ENCODE measurements around the gene KCNA1. TPM values are rescaled to one million over a fixed set of nuclear protein-coding genes. Genes with fewer than 3 reads are reported as not detected.

The KCNA1 gene
- total RNA-seq, 2 donors from 2014 or later = 0.11 TPM; not detected in 1

DNA sequence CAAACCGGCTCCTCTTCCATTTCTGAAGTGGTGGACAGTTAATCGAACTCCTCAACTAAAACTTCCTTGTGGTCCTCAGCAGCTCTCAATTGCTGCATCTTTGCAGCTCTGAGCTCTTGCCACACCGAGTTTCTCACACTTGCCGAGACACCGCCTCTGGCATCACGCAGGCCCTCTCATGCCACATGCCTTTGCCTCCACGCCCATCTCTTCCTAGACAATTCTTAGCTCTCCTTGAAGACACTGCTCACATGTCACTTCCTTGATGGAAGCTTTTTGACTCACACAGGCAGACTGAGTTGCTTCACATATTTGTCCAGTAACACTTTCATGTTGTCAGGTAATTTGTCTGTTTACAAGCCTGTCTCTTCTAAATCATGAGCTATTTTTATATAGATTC, 29.2 kb downstream of the KCNA1 start:
- Histone ChIP-seq H3K4me1 (replicated peaks) (no peaks in the 10 kb centered on the region), H3K27me3 (replicated peaks; ENCODE audit: insufficient read depth) (no peaks in the 10 kb centered on the region), H3K9me3 (no peaks in the 10 kb centered on the region), H3K4me3 (no peak overlapping the region), H3K27ac (no peak overlapping the region), H3K36me3 (no peaks in the 10 kb centered on the region)
- 63% methylated on average over 7 of the region's 7 CpGs for WGBS
- intact Hi-C loops (cut with DNase I) = no loop called here
- DNase-seq (ENCODE audit: low spot score) = no peak
- no peak for TF ChIP-seq POLR2A (IDR thresholded peaks at IDR 0.05)
- TF ChIP-seq, protein P1, sequence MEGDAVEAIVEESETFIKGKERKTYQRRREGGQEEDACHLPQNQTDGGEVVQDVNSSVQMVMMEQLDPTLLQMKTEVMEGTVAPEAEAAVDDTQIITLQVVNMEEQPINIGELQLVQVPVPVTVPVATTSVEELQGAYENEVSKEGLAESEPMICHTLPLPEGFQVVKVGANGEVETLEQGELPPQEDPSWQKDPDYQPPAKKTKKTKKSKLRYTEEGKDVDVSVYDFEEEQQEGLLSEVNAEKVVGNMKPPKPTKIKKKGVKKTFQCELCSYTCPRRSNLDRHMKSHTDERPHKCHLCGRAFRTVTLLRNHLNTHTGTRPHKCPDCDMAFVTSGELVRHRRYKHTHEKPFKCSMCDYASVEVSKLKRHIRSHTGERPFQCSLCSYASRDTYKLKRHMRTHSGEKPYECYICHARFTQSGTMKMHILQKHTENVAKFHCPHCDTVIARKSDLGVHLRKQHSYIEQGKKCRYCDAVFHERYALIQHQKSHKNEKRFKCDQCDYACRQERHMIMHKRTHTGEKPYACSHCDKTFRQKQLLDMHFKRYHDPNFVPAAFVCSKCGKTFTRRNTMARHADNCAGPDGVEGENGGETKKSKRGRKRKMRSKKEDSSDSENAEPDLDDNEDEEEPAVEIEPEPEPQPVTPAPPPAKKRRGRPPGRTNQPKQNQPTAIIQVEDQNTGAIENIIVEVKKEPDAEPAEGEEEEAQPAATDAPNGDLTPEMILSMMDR (IDR thresholded peaks at IDR 0.05) = no peak
- TF ChIP-seq POLR2AphosphoS5 (IDR thresholded peaks at IDR 0.05) = no peak

DNA sequence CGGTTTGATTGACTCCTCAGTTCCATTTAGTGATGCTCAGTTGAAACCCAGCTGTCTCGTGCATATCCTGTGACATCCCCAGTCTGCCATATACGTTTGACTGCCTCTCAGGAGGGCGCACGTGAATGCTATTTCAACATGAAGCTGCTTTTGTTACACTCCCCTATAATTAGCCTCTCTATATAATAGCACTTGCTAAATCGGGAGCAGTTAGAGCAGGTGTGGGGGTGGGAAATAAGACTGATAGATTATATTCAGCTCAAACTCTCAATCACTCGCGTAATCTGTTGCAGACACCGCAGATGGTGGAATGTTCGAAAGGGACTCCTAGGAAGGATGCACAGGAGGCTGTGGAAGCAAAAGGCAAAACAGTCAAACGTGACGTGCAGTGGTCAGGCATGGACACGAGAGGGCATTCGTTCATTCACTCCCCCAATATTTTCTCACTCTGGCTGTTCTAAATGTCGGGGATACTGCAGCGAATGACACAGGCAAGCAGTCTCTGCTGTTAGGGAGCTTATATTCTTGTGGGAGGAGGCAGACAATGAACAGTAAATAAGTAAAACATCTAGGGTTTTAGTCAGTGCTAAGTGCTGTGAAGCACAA, 29.8 kb downstream of the KCNA1 start:
- Histone ChIP-seq H3K4me3 (no peak overlapping the region), H3K4me1 (replicated peaks) (no peaks in the 10 kb centered on the region), H3K9me3 (no peaks in the 10 kb centered on the region), H3K36me3 (no peaks in the 10 kb centered on the region), H3K27ac (no peak overlapping the region), H3K27me3 (replicated peaks; ENCODE audit: insufficient read depth) (no peaks in the 10 kb centered on the region)
- TF ChIP-seq POLR2AphosphoS5 (IDR thresholded peaks at IDR 0.05) (no peak), POLR2A (IDR thresholded peaks at IDR 0.05) (no peak)
- TF ChIP-seq, protein P1 (IDR thresholded peaks at IDR 0.05) = no peak
- no peak for DNase-seq (ENCODE audit: low spot score)
- intact Hi-C loops (cut with DNase I) = no loop called here
- 80% methylated on average over 16 of the region's 16 CpGs for WGBS

DNA sequence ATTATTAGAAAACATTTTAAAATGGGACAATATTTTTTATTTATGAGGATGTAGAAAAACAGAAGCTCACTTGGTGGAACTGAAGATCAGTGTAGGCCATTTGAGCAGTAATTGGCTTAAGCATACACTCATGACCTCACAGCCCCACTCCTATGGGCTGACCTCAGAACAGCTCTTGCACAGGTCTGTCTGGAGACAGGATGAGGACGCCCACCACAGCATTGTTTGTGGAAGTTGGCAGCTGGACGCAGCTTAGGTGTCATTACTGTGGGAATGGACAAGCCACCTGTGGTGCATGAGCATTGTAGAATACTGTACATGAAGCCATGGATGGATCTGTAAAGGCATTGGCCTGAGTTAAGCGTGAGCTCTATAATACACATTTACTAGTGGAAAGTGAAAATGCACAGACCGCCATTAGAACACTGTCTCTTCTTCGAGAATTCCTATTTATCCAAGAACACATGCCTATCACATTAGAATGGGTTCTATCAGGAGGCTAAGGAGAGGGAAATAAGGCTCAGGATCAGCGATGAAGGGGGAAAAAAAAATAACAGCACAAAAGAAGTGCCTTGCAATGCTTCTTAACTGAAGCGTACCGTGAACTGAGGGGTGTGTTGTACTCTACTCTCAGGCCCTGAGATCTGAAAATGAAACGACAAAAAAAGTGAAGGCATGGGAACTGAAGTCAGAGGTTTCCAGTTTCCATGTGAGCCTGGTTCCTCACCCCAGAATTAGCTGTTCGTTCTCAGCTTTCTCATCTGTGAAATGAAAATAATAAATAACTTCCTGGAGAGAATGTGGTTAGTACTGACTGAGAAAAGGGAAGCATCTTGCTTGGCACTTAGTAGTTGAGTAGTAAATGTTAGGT, 33.6 kb downstream of the KCNA1 start:
- intact Hi-C loops (cut with DNase I) = no loop called here
- DNase-seq (ENCODE audit: low spot score) = no peak

DNA sequence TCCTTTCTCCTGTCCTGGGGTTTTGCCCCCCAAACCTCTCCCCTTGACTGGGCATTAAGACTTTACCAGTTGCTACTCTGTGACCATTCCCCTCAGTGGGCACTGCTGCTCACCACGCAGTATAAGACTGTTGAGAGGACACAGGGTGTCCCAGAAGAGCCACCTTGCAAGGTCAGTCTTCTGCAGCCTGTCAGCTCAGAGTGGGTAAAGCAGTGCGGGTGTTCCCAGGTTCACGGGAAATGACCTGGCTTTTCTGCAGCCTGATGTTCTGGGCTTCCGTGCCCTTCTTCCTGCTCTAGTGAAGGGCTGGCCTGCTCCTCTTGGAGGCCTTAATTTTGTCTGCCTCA, 34.2 kb downstream of the KCNA1 start:
- 77% methylated on average over 4 of the region's 4 CpGs for WGBS
- H3K27me3 ChIP-seq (replicated peaks; ENCODE audit: insufficient read depth) = no peaks in the 10 kb centered on the region
- intact Hi-C loops (cut with DNase I) = no loop called here
- no peaks in the 10 kb centered on the region for H3K4me1 ChIP-seq (replicated peaks)
- no peaks in the 10 kb centered on the region for H3K36me3 ChIP-seq
- no peak overlapping the region for H3K4me3 ChIP-seq
- TF ChIP-seq POLR2A (IDR thresholded peaks at IDR 0.05) (no peak), POLR2AphosphoS5 (IDR thresholded peaks at IDR 0.05) (no peak)
- TF ChIP-seq, protein P1 (IDR thresholded peaks at IDR 0.05) = no peak
- no peaks in the 10 kb centered on the region for H3K9me3 ChIP-seq
- no peak overlapping the region for H3K27ac ChIP-seq
- no peak for DNase-seq (ENCODE audit: low spot score)

More for the DNA sequence above, 33.6 kb downstream of the KCNA1 start:
- H3K27ac ChIP-seq = no peak overlapping the region
- no peaks in the 10 kb centered on the region for H3K27me3 ChIP-seq (replicated peaks; ENCODE audit: insufficient read depth)
- H3K4me1 ChIP-seq (replicated peaks) = no peaks in the 10 kb centered on the region
- 88% methylated on average over 10 of the region's 10 CpGs for WGBS
- H3K9me3 ChIP-seq = no peaks in the 10 kb centered on the region
- H3K36me3 ChIP-seq = no peaks in the 10 kb centered on the region
- H3K4me3 ChIP-seq = no peak overlapping the region
- TF ChIP-seq, protein P1 (IDR thresholded peaks at IDR 0.05) = no peak

DNA sequence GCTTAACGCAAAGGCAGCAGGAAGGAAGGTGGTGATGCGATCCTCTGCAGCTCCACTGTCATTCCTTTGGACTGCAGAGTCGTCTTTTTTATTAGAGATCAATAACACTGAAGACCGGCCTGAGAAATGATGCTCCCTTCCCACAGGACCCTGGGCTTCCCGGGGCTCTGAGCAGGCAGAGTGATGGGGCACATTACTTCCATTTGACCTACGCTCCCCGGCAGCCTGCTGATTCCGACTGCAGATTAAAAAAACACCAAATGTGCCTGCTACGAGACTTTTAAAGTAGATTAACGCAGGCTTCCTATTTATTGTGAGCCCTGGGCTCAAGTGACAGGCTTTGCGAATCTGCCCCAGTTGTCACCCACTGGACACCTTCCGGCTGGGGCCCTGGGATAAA, 37.5 kb downstream of the KCNA1 start:
- DNase-seq (ENCODE audit: low spot score) = no peak
- Histone ChIP-seq H3K4me3 (no peak overlapping the region), H3K36me3 (no peaks in the 10 kb centered on the region), H3K9me3 (no peaks in the 10 kb centered on the region), H3K27me3 (replicated peaks; ENCODE audit: insufficient read depth) (no peaks in the 10 kb centered on the region), H3K27ac (no peak overlapping the region), H3K4me1 (replicated peaks) (no peaks in the 10 kb centered on the region)
- intact Hi-C loops (cut with DNase I) = no loop called here
- TF ChIP-seq POLR2A (IDR thresholded peaks at IDR 0.05) (no peak), POLR2AphosphoS5 (IDR thresholded peaks at IDR 0.05) (no peak)
- TF ChIP-seq, protein P1 (IDR thresholded peaks at IDR 0.05) = no peak
- WGBS = 67% methylated on average over 12 of the region's 12 CpGs
